LNCAP (cell line): Measurements from ENCODE around the gene DOCK1.

Experiments used
- CTCF ChIP-seq: fragments of 450-650 bp; IDR thresholded peaks from 2 replicates; pipeline ENCODE4 v1.5.1; 2017; ENCODE audit warnings: mild to moderate bottlenecking

The DOCK1 gene

GRCh38 chr10:127272076-127272475, 366.8 kb downstream of the DOCK1 start:
- TF ChIP-seq CTCF, result no peak

GRCh38 chr10:127275272-127275671, 370.0 kb downstream of the DOCK1 start:
- no peak for TF ChIP-seq CTCF

- TF ChIP-seq CTCF, result no peak
Observed at GRCh38 chr10:127275793-127276450, 370.7 kb downstream of the DOCK1 start.

- no peak for TF ChIP-seq CTCF
Observed at GRCh38 chr10:127276794-127277462, 371.7 kb downstream of the DOCK1 start.

GRCh38 chr10:127278001-127278400, 372.8 kb downstream of the DOCK1 start:
- TF ChIP-seq CTCF, result no peak

GRCh38 chr10:127279334-127279774, 374.1 kb downstream of the DOCK1 start:
- TF ChIP-seq CTCF, result no peak

DNA sequence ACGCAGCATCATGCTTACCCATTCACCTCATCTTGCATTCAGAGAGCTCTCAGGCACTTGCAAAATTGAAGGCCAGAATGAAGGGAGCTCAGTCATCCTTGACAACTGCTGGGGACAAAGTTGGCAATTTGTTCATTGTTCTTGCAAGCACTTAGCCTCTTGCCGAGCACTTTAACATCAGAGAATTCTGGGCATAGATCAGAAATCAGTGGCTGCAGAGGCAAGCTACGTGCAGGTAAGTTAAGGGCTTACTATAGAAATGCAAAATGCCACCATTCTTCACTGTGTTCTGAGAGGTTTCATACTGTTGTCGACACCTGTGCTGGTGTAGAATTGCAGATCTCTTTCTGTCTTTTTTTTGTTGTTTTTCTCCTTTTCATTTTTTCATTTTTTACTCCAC, 375.2 kb downstream of the DOCK1 start:
- TF ChIP-seq CTCF, result no peak
